Forelimb muscle (tissue), 1 donor: ENCODE results near the gene SHROOM2. TPM values are rescaled to one million over a fixed set of nuclear protein-coding genes. Genes with fewer than 3 reads are reported as not detected.

Experiments
- DNase-seq: peaks from one replicate; pipeline ENCODE4 v3.0.0-alpha.2; 2013; ENCODE audit warnings: low read depth
- polyA plus RNA-seq: library from polyadenylated mRNA; unstranded; fragments of 120-200 nt; gene quantifications from one replicate; pipeline ENCODE4 v1.2.1, GENCODE V29; 2013; ENCODE audit not compliant: insufficient read length

SHROOM2 gene
- polyA plus RNA-seq, 1 donor = 1.7 TPM

GRCh38 chrX:9899640-9900111, 113.4 kb downstream of the SHROOM2 start:
- no peak for DNase-seq

GRCh38 chrX:9902656-9903055, 116.4 kb downstream of the SHROOM2 start:
- no peak for DNase-seq

- no peak for DNase-seq
Measured at GRCh38 chrX:9903146-9903545, 116.9 kb downstream of the SHROOM2 start.

- no peak for DNase-seq
Measured at GRCh38 chrX:9905288-9905687, 119.1 kb downstream of the SHROOM2 start.

- DNase-seq = no peak
Measured at GRCh38 chrX:9905721-9906120, 119.5 kb downstream of the SHROOM2 start.

- DNase-seq = no peak
Measured at GRCh38 chrX:9906919-9907318, 120.7 kb downstream of the SHROOM2 start.

- DNase-seq = no peak
Measured at GRCh38 chrX:9907645-9908387, 121.6 kb downstream of the SHROOM2 start.

GRCh38 chrX:9909254-9909653, 123.0 kb downstream of the SHROOM2 start:
- DNase-seq = no peak

GRCh38 chrX:9911487-9911886, 125.3 kb downstream of the SHROOM2 start:
- no peak for DNase-seq

- no peak for DNase-seq
Measured at GRCh38 chrX:9912351-9913145, 126.3 kb downstream of the SHROOM2 start.

GRCh38 chrX:9913146-9913433, 126.9 kb downstream of the SHROOM2 start:
- no peak for DNase-seq

- DNase-seq = no peak
Measured at GRCh38 chrX:9917861-9918260, 131.6 kb downstream of the SHROOM2 start.

- DNase-seq = no peak
Measured at GRCh38 chrX:9919632-9920172, 133.5 kb downstream of the SHROOM2 start.

- no peak for DNase-seq
Measured at GRCh38 chrX:9921407-9921806, 135.2 kb downstream of the SHROOM2 start.

GRCh38 chrX:9923357-9923756, 137.1 kb downstream of the SHROOM2 start:
- DNase-seq = no peak

- no peak for DNase-seq
Measured at GRCh38 chrX:9926002-9926401, 139.8 kb downstream of the SHROOM2 start.

GRCh38 chrX:9927698-9928482, 141.7 kb downstream of the SHROOM2 start:
- DNase-seq = no peak

- no peak for DNase-seq
Measured at GRCh38 chrX:9935436-9935835, 149.2 kb downstream of the SHROOM2 start.

GRCh38 chrX:9937761-9938160, 151.5 kb downstream of the SHROOM2 start:
- no peak for DNase-seq

GRCh38 chrX:9938516-9938915, 152.3 kb downstream of the SHROOM2 start:
- no peak for DNase-seq

- DNase-seq = no peak
Measured at GRCh38 chrX:9940421-9940820, 154.2 kb downstream of the SHROOM2 start.

GRCh38 chrX:9942086-9942485, 155.9 kb downstream of the SHROOM2 start:
- no peak for DNase-seq
